WI38 (cell line): ENCODE results near the gene ZEB1.

Source experiments
- H3K4me3 ChIP-seq: 2 replicates; pipeline ENCODE4 v1.5.1; 2011; ENCODE audit warnings: low read depth, mild to moderate bottlenecking, control low read depth, low read length
- TF ChIP-seq, protein P1 (sequence below): IDR thresholded peaks from 2 replicates; pipeline ENCODE4 v1.5.1; 2012; ENCODE audit warnings: low read depth, mild to moderate bottlenecking, control low read depth, low read length

ZEB1 gene

GRCh38 chr10:31468536-31468859 is 149.5 kb downstream of the ZEB1 start:
- TF ChIP-seq, protein P1, sequence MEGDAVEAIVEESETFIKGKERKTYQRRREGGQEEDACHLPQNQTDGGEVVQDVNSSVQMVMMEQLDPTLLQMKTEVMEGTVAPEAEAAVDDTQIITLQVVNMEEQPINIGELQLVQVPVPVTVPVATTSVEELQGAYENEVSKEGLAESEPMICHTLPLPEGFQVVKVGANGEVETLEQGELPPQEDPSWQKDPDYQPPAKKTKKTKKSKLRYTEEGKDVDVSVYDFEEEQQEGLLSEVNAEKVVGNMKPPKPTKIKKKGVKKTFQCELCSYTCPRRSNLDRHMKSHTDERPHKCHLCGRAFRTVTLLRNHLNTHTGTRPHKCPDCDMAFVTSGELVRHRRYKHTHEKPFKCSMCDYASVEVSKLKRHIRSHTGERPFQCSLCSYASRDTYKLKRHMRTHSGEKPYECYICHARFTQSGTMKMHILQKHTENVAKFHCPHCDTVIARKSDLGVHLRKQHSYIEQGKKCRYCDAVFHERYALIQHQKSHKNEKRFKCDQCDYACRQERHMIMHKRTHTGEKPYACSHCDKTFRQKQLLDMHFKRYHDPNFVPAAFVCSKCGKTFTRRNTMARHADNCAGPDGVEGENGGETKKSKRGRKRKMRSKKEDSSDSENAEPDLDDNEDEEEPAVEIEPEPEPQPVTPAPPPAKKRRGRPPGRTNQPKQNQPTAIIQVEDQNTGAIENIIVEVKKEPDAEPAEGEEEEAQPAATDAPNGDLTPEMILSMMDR, result no peak

GRCh38 chr10:31475519-31475918 is 156.5 kb downstream of the ZEB1 start:
- H3K4me3 ChIP-seq, result no peak overlapping the region

More at GRCh38 chr10:31468536-31468859, 149.5 kb downstream of the ZEB1 start:
- no peak overlapping the region for H3K4me3 ChIP-seq

DNA sequence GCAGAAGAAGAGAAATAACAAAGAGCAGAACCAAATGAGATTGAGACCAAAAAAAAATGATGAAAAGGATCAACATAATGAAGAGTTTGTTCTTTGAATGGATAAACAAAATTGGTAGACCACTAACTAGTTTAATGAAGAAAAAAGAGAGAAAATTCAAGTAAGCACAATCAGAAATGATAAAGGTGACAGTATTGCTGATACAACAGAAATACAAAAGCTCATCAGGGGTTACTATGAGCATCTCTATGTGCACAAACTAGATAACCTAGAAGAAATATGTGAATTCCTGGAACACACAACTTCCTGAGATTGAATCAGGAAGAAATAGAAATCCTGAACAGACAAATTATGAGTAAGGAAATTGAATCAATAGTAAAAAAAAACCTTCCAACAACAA is 157.1 kb downstream of the ZEB1 start:
- TF ChIP-seq, protein P1, result no peak
- H3K4me3 ChIP-seq, result no peak overlapping the region

More at GRCh38 chr10:31475519-31475918, 156.5 kb downstream of the ZEB1 start:
- TF ChIP-seq, protein P1, result no peak

GRCh38 chr10:31477584-31477983 is 158.6 kb downstream of the ZEB1 start:
- no peak overlapping the region for H3K4me3 ChIP-seq
- TF ChIP-seq, protein P1, result no peak

DNA sequence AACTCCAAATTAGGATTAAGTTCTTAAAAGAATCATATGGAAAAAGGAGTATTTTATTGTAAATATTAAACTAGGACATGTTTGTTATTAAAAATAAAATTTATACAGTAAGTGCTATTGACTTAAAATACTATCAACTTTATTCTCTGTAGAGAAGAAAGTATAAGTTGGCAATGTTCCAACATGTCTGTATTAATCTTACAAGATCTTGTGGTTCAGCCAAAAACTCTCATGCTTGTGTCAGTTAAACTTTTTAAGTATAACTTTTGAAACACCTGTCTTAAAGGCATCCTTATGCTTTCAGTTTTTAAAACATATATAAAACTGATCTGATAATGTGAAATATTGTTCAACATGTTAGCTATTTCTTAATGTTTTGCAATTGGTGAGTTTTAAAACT is 160.7 kb downstream of the ZEB1 start:
- TF ChIP-seq, protein P1, result no peak
- no peak overlapping the region for H3K4me3 ChIP-seq

- TF ChIP-seq, protein P1, result no peak
- H3K4me3 ChIP-seq, result no peak overlapping the region
Measured at GRCh38 chr10:31483546-31483945, 164.5 kb downstream of the ZEB1 start.

- H3K4me3 ChIP-seq, result no peak overlapping the region
- TF ChIP-seq, protein P1, result no peak
Measured at GRCh38 chr10:31484431-31485135, 165.6 kb downstream of the ZEB1 start.
